ENCODE data around the gene ARMC2. TPM values are rescaled to one million over a fixed set of nuclear protein-coding genes. Genes with fewer than 3 reads are reported as not detected.

The ARMC2 gene
- total and polyA plus RNA-seq, 2 donors (not counting 3 experiments of a cell fraction or from before 2014, with no cell fraction given), result 1.7 to 3.7 TPM

- H3K9me3 ChIP-seq (replicated peaks; ENCODE audit: control insufficient read depth, insufficient read depth, low read length), result no peaks in the 10 kb centered on the region
- no peak overlapping the region for H3K4me2 ChIP-seq (ENCODE audit: insufficient read depth, low read length)
- no peaks in the 10 kb centered on the region for H3K79me2 ChIP-seq (ENCODE audit: control insufficient read depth, insufficient read depth, low read length)
- no peaks in the 10 kb centered on the region for H3K9me1 ChIP-seq (replicated peaks; ENCODE audit: control insufficient read depth, extremely low read depth, insufficient read depth, low read length)
- dilution Hi-C loops (cut with MboI; ENCODE audit: extremely low pct_ligation_motif_present, low sequenced_read_pairs) (no loop called here), intact Hi-C loops (cut with micrococcal nuclease) (no loop called here)
- no peaks in the 10 kb centered on the region for H3K27me3 ChIP-seq (ENCODE audit: control insufficient read depth in 2 of 2, insufficient read depth in 2 of 2, low read length in 2 of 2)
- no peak for TF ChIP-seq POLR2AphosphoS5 (IDR thresholded peaks at IDR 0.05; ENCODE audit: insufficient read depth, low read depth, low read length)
- no peak for FAIRE-seq
- H3K27ac ChIP-seq (ENCODE audit: insufficient read depth, low read depth, low read length), result no peak overlapping the region
- POLR2A ChIA-PET, result no interaction called here
- no peak overlapping the region for H3K9ac ChIP-seq (replicated peaks; ENCODE audit: extremely low read depth, insufficient read depth, low read length)
- H3K4me3 ChIP-seq (replicated peaks in 1 of 3; ENCODE audit: insufficient read depth in 1 of 3, low read depth in 1 of 3, low read length in 3 of 3), result no peak overlapping the region
- CTCF ChIA-PET, result no interaction called here
- H3K36me3 ChIP-seq (ENCODE audit: control insufficient read depth in 2 of 2, extremely low read depth in 1 of 2, insufficient read depth in 2 of 2, low read length in 2 of 2), result no peaks in the 10 kb centered on the region
- H3K4me1 ChIP-seq (ENCODE audit: control insufficient read depth, extremely low read depth, insufficient read depth, low read length), result no peaks in the 10 kb centered on the region
- H4K20me1 ChIP-seq (replicated peaks; ENCODE audit: control insufficient read depth, extremely low read depth, insufficient read depth, low read length), result no peaks in the 10 kb centered on the region
- BruUV-seq (replicated peaks), result no TSS peak
- no peak for DNase-seq (ENCODE audit: low read depth, low spot score)
- no peak overlapping the region for H2AFZ ChIP-seq (ENCODE audit: low read depth, low read length)
These were observed 134.9 kb downstream of the ARMC2 start for GRCh38 chr6:108983151-108983550.

GRCh38 chr6:108985301-108985700 is 137.1 kb downstream of the ARMC2 start:
- intact Hi-C loops (cut with micrococcal nuclease) (loop anchor here (5.0 kb wide), 1 partner anchor 148 kb away; no protein-coding TSS in a partner anchor), dilution Hi-C loops (cut with MboI; ENCODE audit: extremely low pct_ligation_motif_present, low sequenced_read_pairs) (no loop called here)
- Histone ChIP-seq H3K4me1 (ENCODE audit: control insufficient read depth, extremely low read depth, insufficient read depth, low read length) (no peaks in the 10 kb centered on the region), H3K9me3 (replicated peaks; ENCODE audit: control insufficient read depth, insufficient read depth, low read length) (no peaks in the 10 kb centered on the region), H3K4me3 (replicated peaks in 1 of 3; ENCODE audit: insufficient read depth in 1 of 3, low read depth in 1 of 3, low read length in 3 of 3) (no peak overlapping the region), H3K79me2 (ENCODE audit: control insufficient read depth, insufficient read depth, low read length) (no peaks in the 10 kb centered on the region), H3K27me3 (ENCODE audit: control insufficient read depth in 2 of 2, insufficient read depth in 2 of 2, low read length in 2 of 2) (no peaks in the 10 kb centered on the region), H3K9ac (replicated peaks; ENCODE audit: extremely low read depth, insufficient read depth, low read length) (no peak overlapping the region), H2AFZ (ENCODE audit: low read depth, low read length) (no peak overlapping the region), H3K4me2 (ENCODE audit: insufficient read depth, low read length) (no peak overlapping the region), H3K9me1 (replicated peaks; ENCODE audit: control insufficient read depth, extremely low read depth, insufficient read depth, low read length) (no peaks in the 10 kb centered on the region), H3K27ac (ENCODE audit: insufficient read depth, low read depth, low read length) (no peak overlapping the region), H4K20me1 (replicated peaks; ENCODE audit: control insufficient read depth, extremely low read depth, insufficient read depth, low read length) (no peaks in the 10 kb centered on the region), H3K36me3 (ENCODE audit: control insufficient read depth in 2 of 2, extremely low read depth in 1 of 2, insufficient read depth in 2 of 2, low read length in 2 of 2) (peaks cover 0 to 2% of the 10 kb centered on the region in 2 experiments)
- FAIRE-seq (no peak), DNase-seq (ENCODE audit: low read depth, low spot score) (peak; percentile 61)
- ChIA-PET CTCF (interaction anchor here (0.8 kb wide), 1 partner anchor 10 kb away, joined by 3 read pairs; no protein-coding TSS in a partner anchor), POLR2A (no interaction called here)
- TF ChIP-seq CTCF (IDR thresholded peaks at IDR 0.05; ENCODE audit: extremely low read depth in 1 of 2, insufficient read depth in 1 of 2, low read depth in 1 of 2, low read length in 2 of 2) (no peak), GATA2 (IDR thresholded peaks at IDR 0.05; ENCODE audit: insufficient read depth, insufficient read length, low read depth, low read length) (no peak), MYC (IDR thresholded peaks at IDR 0.05; ENCODE audit: low read depth, low read length) (no peak), MAX (IDR thresholded peaks at IDR 0.05; ENCODE audit: insufficient read depth, insufficient read length) (no peak), FOS (IDR thresholded peaks at IDR 0.05; ENCODE audit: borderline replicate concordance, insufficient read depth, low read length) (no peak), JUN (IDR thresholded peaks at IDR 0.05; ENCODE audit: borderline replicate concordance, insufficient read depth, insufficient read length, low read depth) (no peak), POLR2AphosphoS5 (IDR thresholded peaks at IDR 0.05; ENCODE audit: insufficient read depth, low read depth, low read length) (no peak), POLR2A (IDR thresholded peaks at IDR 0.05; ENCODE audit: low read depth, low read length) (no peak), EZH2 (IDR thresholded peaks at IDR 0.05; ENCODE audit: borderline replicate concordance, low read depth, low read length, severe bottlenecking) (no peak)
- no TSS peak for BruUV-seq (replicated peaks)
